ENCODE measurements around the gene PINLYP. TPM values are rescaled to one million over a fixed set of nuclear protein-coding genes. Genes with fewer than 3 reads are reported as not detected.

The PINLYP gene
- total RNA-seq, 1 donor from 2014 or later, result 2.3 TPM

GRCh38 chr19:43564800-43565199, 10.8 kb upstream of the PINLYP start:
- no peak for DNase-seq (ENCODE audit: low spot score)
- Mint-ChIP-seq H3K27ac (ENCODE audit: unreplicated experiment) (no peak overlapping the region), H3K27me3 (ENCODE audit: low read depth) (no peaks in the 10 kb centered on the region), H3K9me3 (ENCODE audit: low read depth) (no peaks in the 10 kb centered on the region), H3K36me3 (ENCODE audit: low read depth) (peaks cover 9% of the 10 kb centered on the region), H3K4me3 (ENCODE audit: unreplicated experiment) (no peak overlapping the region), H3K4me1 (ENCODE audit: low read depth) (peaks cover 17% of the 10 kb centered on the region)
- no peak for TF ChIP-seq CTCF (IDR thresholded peaks at IDR 0.05)

- H3K4me1 Mint-ChIP-seq (ENCODE audit: low read depth), result peaks cover 7% of the 10 kb centered on the region
- TF ChIP-seq CTCF (IDR thresholded peaks at IDR 0.05), result no peak
- peaks cover 2% of the 10 kb centered on the region for H3K36me3 Mint-ChIP-seq (ENCODE audit: low read depth)
- DNase-seq (ENCODE audit: low spot score), result no peak
- H3K9me3 Mint-ChIP-seq (ENCODE audit: low read depth), result no peaks in the 10 kb centered on the region
- H3K4me3 Mint-ChIP-seq (ENCODE audit: unreplicated experiment), result no peak overlapping the region
- no peak overlapping the region for H3K27ac Mint-ChIP-seq (ENCODE audit: unreplicated experiment)
- no peaks in the 10 kb centered on the region for H3K27me3 Mint-ChIP-seq (ENCODE audit: low read depth)
Observed at GRCh38 chr19:43569657-43570056, 5.9 kb upstream of the PINLYP start.

- Mint-ChIP-seq H3K4me1 (ENCODE audit: low read depth) (peaks cover 12% of the 10 kb centered on the region), H3K27ac (ENCODE audit: unreplicated experiment) (no peak overlapping the region), H3K27me3 (ENCODE audit: low read depth) (no peaks in the 10 kb centered on the region), H3K36me3 (ENCODE audit: low read depth) (peaks cover 2% of the 10 kb centered on the region), H3K9me3 (ENCODE audit: low read depth) (no peaks in the 10 kb centered on the region), H3K4me3 (ENCODE audit: unreplicated experiment) (no peak overlapping the region)
- no peak for TF ChIP-seq CTCF (IDR thresholded peaks at IDR 0.05)
- no peak for DNase-seq (ENCODE audit: low spot score)
Observed at GRCh38 chr19:43570174-43570791, 5.3 kb upstream of the PINLYP start.

- H3K36me3 Mint-ChIP-seq (ENCODE audit: low read depth), result no peaks in the 10 kb centered on the region
- TF ChIP-seq CTCF (IDR thresholded peaks at IDR 0.05), result no peak
- DNase-seq (ENCODE audit: low spot score), result no peak
- no peak overlapping the region for H3K4me3 Mint-ChIP-seq (ENCODE audit: unreplicated experiment)
- no peak overlapping the region for H3K27ac Mint-ChIP-seq (ENCODE audit: unreplicated experiment)
- no peaks in the 10 kb centered on the region for H3K9me3 Mint-ChIP-seq (ENCODE audit: low read depth)
- H3K27me3 Mint-ChIP-seq (ENCODE audit: low read depth), result no peaks in the 10 kb centered on the region
- H3K4me1 Mint-ChIP-seq (ENCODE audit: low read depth), result peaks cover 12% of the 10 kb centered on the region
Observed at GRCh38 chr19:43572171-43572588, 3.4 kb upstream of the PINLYP start.

- peaks cover 12% of the 10 kb centered on the region for H3K4me1 Mint-ChIP-seq (ENCODE audit: low read depth)
- H3K9me3 Mint-ChIP-seq (ENCODE audit: low read depth), result no peaks in the 10 kb centered on the region
- peak overlapping the region; percentile 92 for H3K27ac Mint-ChIP-seq (ENCODE audit: unreplicated experiment)
- TF ChIP-seq CTCF (IDR thresholded peaks at IDR 0.05), result no peak
- H3K4me3 Mint-ChIP-seq (ENCODE audit: unreplicated experiment), result peak overlapping the region; percentile 95
- DNase-seq (ENCODE audit: low spot score), result no peak
- H3K27me3 Mint-ChIP-seq (ENCODE audit: low read depth), result peaks cover 2% of the 10 kb centered on the region
- H3K36me3 Mint-ChIP-seq (ENCODE audit: low read depth), result no peaks in the 10 kb centered on the region
Observed at GRCh38 chr19:43574424-43575155, 1.0 kb upstream of the PINLYP start.

All from chondrocyte (in vitro differentiated cells).